NCI-H748 (cell line): ENCODE measurements around the gene EXTL2.
"Not testable (repeated sequence)": the region's sequence is repeated elsewhere in the genome, so short reads cannot be mapped to it uniquely, and the experiment has no call there.

Experiments
- DNase-seq: peaks from one replicate; lab custom pipeline; 2025; ENCODE audit not compliant: unreplicated experiment; lab: John Stamatoyannopoulos, UW

Gene EXTL2

GRCh38 chr1:100894603-100895539 is at the start of gene EXTL2:
Gene EXTL2 (minus strand): TSS chr1:100894842. CDS start chr1:100888757, 6,085 bp downstream.
- peak; percentile 97 for DNase-seq

DNA sequence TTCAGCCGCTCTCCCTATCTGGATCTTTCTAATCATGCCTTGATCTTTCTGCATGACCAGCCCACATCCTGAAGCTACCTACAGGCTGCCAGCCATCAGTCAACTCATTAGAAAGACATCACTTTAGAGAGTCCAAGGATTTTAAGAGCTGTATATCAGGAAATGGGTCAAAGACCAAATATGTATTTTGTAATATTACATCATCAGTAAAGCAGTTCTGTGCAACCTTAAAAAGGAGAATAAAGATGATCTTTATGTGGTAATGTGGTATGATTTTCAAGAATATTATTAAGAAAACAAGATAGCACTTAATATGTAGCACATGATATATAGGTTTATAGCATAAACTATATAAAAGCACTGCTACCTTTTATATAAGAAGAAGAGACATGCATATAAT is 48.9 kb upstream of the EXTL2 start:
- no peak for DNase-seq

- no peak for DNase-seq
Measured at GRCh38 chr1:100942304-100943046, 47.8 kb upstream of the EXTL2 start.

DNA sequence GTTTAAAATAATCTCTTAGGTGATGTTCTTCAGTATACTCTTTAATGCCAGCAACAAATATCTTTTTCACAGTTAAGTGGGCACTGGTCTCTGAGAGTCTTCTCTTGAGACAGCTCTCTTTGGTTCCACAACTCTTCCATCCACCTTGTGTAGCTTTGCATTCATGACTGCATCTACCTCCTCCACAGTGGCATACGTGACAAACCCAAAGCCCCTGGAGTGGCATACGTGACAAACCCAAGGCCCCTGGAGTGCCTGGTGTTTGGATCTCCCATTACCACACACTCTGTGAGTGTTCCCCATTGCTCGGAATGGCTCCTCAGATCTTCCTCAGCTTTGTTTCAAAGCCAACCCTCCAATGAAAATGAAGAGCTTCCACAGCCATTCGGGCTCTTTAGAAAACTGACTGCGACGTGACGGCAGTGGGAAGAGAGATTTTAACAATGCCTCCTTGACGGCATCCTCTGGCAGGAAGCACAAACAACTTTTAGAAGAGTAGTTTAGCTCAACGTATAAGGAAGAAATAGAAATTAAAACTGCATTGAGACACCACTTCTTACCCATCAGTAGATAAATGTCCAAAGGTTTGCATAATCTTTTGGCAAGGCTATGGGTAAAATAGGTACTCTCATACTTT is 47.1 kb upstream of the EXTL2 start:
- DNase-seq: no peak

DNA sequence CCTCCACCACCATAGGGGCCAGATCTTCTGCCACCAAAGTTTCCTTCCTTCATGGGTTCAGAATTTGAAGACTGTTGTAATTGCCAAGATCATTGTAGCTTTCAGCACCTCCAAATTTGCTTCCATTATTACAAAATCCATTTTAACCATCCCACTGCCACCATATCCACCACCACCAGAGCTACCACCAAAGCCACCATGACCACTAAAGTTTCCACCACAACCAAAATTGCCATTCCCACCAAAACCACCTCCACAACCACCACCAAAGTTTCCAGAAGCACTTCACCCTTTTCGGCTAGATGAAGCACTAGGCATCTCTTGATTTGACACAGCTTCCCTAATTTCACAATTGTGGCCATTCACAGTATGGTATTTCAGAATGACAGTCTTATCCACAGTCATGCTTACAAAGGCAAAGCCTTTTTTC is 46.5 kb upstream of the EXTL2 start:
- no peak for DNase-seq

- no peak for DNase-seq
Measured at GRCh38 chr1:100936194-100936967, 41.7 kb upstream of the EXTL2 start.

DNA sequence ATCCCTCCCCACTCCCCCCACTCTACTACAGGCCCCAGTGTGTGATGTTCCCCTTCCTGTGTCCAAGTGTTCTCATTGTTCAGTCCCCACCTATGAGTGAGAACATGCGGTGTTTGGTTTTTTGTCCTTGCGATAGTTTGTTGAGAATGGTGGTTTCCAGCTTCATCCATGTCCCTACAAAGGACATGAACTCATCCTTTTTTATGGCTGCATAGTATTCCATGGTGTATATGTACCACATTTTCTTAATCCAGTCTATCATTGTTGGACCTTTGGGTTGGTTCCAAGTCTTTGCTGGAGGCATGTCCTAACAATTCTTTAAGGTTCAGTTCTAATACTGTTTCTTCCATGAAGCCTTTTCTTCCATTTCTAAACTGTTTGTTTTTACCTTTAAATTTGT is 38.9 kb upstream of the EXTL2 start:
- not testable (repeated sequence) for DNase-seq

DNA sequence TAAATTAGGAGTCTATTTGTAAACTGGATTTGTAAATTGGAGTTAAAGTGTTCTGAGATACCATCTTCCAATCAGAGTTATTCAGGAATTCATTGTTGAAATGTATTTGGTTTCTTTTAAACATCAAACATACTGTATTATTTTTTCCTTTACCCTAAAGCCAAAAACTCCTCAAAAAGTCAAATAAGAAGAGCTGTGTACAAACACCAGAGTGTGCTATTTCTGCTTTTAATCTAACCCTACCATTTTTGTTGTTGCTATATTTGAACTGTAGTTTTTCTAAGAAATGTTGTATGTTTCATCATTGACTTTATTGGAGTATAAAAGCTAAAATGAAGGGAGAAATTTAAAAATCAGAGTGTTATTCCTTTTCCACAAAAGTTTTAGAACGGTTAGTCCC is 37.1 kb upstream of the EXTL2 start:
- no peak for DNase-seq

GRCh38 chr1:100930494-100930893 is 35.9 kb upstream of the EXTL2 start:
- no peak for DNase-seq

- DNase-seq: peak; percentile 40
Measured at GRCh38 chr1:100928128-100928527, 33.5 kb upstream of the EXTL2 start.

- DNase-seq: peak; percentile 22
Measured at GRCh38 chr1:100927276-100927675, 32.6 kb upstream of the EXTL2 start.

- DNase-seq: no peak
Measured at GRCh38 chr1:100926240-100926639, 31.6 kb upstream of the EXTL2 start.

DNA sequence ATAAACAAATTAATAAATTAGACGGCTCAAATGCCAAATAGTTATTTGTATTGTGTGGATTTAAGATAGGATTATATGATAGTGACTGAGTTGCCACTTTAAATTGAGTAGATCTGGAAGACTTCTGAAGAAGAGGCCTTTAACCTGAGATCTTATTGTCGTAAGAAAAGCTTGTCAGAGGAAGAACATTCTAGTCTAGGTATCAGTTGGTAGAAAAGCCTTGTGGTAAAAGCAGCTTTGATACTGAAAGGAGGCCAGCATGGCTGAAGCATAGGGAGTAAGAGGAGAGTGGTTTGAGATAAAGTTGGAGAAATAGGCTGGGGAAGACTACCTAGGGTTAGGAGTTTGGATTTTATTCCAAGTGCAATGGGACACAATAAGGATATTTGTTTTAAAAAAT is 30.3 kb upstream of the EXTL2 start:
- DNase-seq: no peak

GRCh38 chr1:100924212-100924611 is 29.6 kb upstream of the EXTL2 start:
- no peak for DNase-seq

DNA sequence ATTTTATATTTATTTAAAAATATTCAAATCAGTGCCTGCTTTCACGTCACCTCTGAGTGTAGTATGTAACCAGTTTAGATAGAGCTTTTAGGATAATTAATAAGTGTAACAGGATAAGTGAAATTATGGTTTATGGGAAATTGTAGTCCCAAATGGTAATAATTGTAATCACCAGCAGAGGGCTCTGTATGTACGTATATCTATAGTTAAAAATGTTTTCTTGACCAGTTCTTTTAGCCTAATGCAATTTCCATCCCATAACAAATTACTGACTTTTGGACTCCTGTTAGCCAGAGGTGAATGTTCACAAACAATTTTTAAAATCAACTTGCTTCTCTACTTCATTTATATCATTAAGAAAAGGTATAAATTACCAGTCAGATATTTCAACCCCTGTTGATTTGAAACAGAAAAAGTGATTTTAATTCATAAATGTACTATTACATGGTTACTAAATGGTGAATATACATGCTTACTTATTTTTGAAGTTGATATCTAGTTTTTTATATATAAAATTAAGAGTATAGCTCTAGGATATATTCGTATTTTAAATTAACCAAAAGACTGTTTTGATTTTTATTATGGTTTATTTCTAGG is 26.6 kb upstream of the EXTL2 start:
- peak; percentile 67 for DNase-seq

GRCh38 chr1:100912019-100912418 is 17.4 kb upstream of the EXTL2 start:
- no peak for DNase-seq

- no peak for DNase-seq
Measured at GRCh38 chr1:100909018-100909417, 14.4 kb upstream of the EXTL2 start.

DNA sequence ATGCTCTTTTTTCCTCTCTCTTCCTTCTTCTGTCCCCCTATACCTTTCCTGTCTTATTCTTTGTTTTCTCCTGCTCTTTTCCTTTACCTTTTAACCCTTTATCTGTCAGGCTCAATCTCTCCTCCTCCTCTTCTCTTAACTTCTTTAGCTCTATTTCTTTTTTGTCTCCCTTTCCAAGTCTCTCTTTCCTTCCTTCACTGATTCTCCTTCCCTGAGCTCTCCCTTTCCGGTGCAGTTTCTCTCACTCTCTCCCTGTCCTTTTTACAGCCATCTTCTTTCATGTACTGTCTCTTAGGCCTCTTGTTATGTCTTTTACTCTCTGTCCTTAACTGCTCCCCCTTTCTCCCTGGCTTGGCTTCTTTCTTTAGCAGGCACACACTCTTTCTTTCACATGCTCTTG is 13.2 kb upstream of the EXTL2 start:
- no peak for DNase-seq

DNA sequence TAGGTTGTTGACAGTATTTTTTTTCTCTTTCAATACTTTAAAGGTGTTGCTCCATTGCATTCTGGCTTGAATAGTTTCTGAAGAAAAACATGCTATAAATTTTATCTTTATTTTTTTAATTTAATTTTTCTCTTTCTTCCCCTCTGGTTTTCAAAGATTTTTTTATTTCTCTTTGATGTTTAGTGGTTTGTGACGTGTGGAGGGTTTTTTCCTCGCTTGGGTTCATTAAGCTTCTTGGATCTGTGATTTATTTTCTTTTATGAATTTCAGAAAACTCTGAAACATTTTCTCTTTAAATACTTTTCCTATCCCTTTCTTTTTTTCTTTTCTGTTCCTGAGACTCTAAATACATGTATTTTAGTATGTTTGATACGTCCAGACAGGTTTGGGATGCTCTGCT is 10.5 kb upstream of the EXTL2 start:
- DNase-seq: no peak

DNA sequence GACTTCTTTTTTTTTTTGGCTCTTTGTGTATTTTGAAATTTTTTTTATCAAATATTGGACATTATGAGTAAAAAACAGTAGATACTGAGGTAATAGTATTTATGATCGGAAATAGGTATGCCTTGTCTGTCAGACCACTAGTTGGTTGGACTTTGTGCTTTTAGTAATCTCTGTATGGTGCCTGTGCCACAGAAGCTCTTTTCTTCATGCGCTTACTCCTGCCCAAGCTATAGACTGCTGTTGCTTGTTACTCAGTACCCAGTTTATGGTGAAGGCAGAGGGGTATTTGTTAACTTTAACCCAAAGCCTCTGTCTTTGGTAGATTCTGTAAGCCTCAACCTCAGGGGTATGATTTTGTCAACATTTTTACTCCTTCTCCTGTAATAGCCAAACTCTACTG is 9.9 kb upstream of the EXTL2 start:
- no peak for DNase-seq
